ENCODE measurements around the gene TMEM150C. TPM values are rescaled to one million over a fixed set of nuclear protein-coding genes. Genes with fewer than 3 reads are reported as not detected.

TMEM150C gene
- total and polyA plus RNA-seq, 2 of the 4 experiments (the other 2 are of a cell fraction) = 0.10 to 0.36 TPM

GRCh38 chr4:82611527-82611926 is 49.7 kb upstream of the TMEM150C start:
- Histone ChIP-seq H3K56ac (ENCODE audit: extremely low read depth, insufficient read depth, low read length) (no peak overlapping the region), H3K4me3 (ENCODE audit: insufficient read depth, low read depth, low read length) (no peak overlapping the region), H4K20me1 (ENCODE audit: insufficient read depth, low read length) (no peaks in the 10 kb centered on the region), H3K9me3 (ENCODE audit: control insufficient read depth, insufficient read depth, low read length) (no peaks in the 10 kb centered on the region), H3K9me1 (ENCODE audit: insufficient read depth, low read length) (no peaks in the 10 kb centered on the region), H3K36me3 (ENCODE audit: control insufficient read depth, insufficient read depth, low read length) (no peaks in the 10 kb centered on the region), H3K9ac (ENCODE audit: low read depth, low read length) (no peak overlapping the region), H2AFZ (replicated peaks; ENCODE audit: low read length, poor library complexity) (no peak overlapping the region), H3K14ac (replicated peaks; ENCODE audit: low read depth, low read length) (no peak overlapping the region), H3K4me2 (ENCODE audit: low read depth, low read length) (no peak overlapping the region), H4K5ac (ENCODE audit: low read depth, low read length) (no peak overlapping the region), H2BK20ac (ENCODE audit: low read depth, low read length) (no peak overlapping the region), H3K18ac (ENCODE audit: low read depth, low read length) (no peak overlapping the region), H3K27ac (ENCODE audit: insufficient read depth, low read length) (no peak overlapping the region), H3K27me3 (ENCODE audit: control insufficient read depth, insufficient read depth, low read length) (peaks cover 29% of the 10 kb centered on the region), H3K23ac (ENCODE audit: low read depth, low read length) (no peak overlapping the region), H2AK5ac (ENCODE audit: low read depth, low read length) (no peak overlapping the region), H2BK5ac (ENCODE audit: low read depth, low read length, poor library complexity, severe bottlenecking) (no peak overlapping the region), H3K4ac (ENCODE audit: low read depth, low read length) (no peak overlapping the region), H4K91ac (ENCODE audit: insufficient read depth, low read depth, low read length) (no peak overlapping the region), H2BK120ac (ENCODE audit: low read depth, low read length) (no peak overlapping the region), H3K4me1 (ENCODE audit: control insufficient read depth, insufficient read depth, low read length) (no peaks in the 10 kb centered on the region), H3K79me1 (ENCODE audit: low read depth in 1 of 2, low read length in 2 of 2) (no peaks in the 10 kb centered on the region), H2BK15ac (ENCODE audit: low read depth, low read length) (no peak overlapping the region), H2AK9ac (replicated peaks; ENCODE audit: low read depth, low read length, poor library complexity) (no peak overlapping the region), H4K8ac (ENCODE audit: low read depth in 2 of 2, low read length in 2 of 2) (no peak overlapping the region)
- no TSS peak for BruUV-seq (replicated peaks)
- intact Hi-C loops (cut with micrococcal nuclease) = no loop called here
- ChIA-PET CTCF (interaction anchor here (0.6 kb wide), 1 partner anchor 1750 kb away, joined by 3 read pairs; no protein-coding TSS in a partner anchor), POLR2A (ENCODE audit: unreplicated experiment) (no interaction called here)
- DNase-seq (no peak), ATAC-seq (ENCODE audit: low read depth) (no peak)
- dilution Hi-C loops (cut with HindIII; ENCODE audit: low sequenced_read_pairs, unreplicated experiment) = no loop called here
- WGBS, 2 experiments (ENCODE audit: extremely low coverage in 2 of 2, insufficient read length in 1 of 2) = no CpG with 5 or more reads among the region's 4 CpGs
- TF ChIP-seq, protein P1, sequence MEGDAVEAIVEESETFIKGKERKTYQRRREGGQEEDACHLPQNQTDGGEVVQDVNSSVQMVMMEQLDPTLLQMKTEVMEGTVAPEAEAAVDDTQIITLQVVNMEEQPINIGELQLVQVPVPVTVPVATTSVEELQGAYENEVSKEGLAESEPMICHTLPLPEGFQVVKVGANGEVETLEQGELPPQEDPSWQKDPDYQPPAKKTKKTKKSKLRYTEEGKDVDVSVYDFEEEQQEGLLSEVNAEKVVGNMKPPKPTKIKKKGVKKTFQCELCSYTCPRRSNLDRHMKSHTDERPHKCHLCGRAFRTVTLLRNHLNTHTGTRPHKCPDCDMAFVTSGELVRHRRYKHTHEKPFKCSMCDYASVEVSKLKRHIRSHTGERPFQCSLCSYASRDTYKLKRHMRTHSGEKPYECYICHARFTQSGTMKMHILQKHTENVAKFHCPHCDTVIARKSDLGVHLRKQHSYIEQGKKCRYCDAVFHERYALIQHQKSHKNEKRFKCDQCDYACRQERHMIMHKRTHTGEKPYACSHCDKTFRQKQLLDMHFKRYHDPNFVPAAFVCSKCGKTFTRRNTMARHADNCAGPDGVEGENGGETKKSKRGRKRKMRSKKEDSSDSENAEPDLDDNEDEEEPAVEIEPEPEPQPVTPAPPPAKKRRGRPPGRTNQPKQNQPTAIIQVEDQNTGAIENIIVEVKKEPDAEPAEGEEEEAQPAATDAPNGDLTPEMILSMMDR (conservative IDR thresholded peaks at IDR 0.05; ENCODE audit: low read depth, low read length) = no peak
- TF ChIP-seq CEBPB (IDR thresholded peaks at IDR 0.05; ENCODE audit: low read depth, low read length) (no peak), FOS (IDR thresholded peaks at IDR 0.05; ENCODE audit: low read depth, low read length) (no peak)
- TF ChIP-seq, protein P2, sequence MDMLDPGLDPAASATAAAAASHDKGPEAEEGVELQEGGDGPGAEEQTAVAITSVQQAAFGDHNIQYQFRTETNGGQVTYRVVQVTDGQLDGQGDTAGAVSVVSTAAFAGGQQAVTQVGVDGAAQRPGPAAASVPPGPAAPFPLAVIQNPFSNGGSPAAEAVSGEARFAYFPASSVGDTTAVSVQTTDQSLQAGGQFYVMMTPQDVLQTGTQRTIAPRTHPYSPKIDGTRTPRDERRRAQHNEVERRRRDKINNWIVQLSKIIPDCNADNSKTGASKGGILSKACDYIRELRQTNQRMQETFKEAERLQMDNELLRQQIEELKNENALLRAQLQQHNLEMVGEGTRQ (IDR thresholded peaks at IDR 0.05; ENCODE audit: low read depth, low read length) = no peak
- in situ Hi-C loops (cut with MboI; ENCODE audit: low sequenced_read_pairs) = no loop called here
